DMS79 (cell line): ENCODE data around the gene DPYSL4.
"Not testable (repeated sequence)": the region's sequence is repeated elsewhere in the genome, so short reads cannot be mapped to it uniquely, and the experiment has no call there.

Experiments used
- DNase-seq: peaks from one replicate; lab custom pipeline; 2025; lab: John Stamatoyannopoulos, UW

DPYSL4 gene

DNA sequence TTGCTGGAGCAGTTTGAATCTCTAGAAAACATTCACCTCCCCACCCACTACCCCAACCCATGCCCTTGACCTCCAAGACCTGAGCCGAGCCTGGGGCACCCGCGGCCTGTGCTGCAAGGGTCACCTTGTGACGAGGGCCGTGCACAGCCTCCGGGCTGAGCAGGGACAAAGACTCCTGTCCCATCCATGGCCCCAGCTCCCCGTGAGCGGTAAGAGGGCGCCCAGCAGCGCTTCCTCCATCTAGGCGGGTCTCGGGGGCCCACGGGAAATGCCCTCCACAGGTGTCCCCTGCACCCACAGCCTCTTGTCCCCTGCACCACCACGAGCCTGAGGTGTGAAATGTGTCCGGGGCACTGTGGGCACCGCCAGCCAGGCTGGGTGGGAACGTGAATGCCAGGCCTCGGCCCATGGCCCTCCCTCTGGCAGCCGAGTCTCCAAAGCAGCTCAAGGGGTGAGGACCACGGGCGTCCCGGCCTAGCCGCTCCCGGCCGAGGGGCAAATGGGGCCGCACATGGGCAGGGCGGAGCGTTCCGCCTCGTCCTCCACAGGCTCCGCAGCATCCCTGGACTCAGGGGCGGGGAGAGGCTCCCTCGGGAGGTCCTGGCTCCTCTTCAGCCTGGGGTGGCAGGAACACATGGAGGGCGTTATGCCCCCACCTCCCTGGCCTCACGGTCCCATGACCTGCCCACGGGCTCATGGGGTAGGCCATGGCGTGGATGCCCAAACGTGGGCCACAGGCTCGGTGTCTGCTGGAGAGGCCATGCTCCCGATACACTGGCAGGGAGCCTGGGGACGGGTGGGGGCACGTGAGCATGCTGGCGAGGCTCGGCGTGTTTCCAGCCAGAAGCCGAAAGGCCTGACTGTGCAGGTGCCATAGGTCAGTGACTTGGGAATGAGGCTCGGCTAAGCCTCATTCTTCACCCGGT is 21.1 kb downstream of the DPYSL4 start:
- no peak for DNase-seq

DNA sequence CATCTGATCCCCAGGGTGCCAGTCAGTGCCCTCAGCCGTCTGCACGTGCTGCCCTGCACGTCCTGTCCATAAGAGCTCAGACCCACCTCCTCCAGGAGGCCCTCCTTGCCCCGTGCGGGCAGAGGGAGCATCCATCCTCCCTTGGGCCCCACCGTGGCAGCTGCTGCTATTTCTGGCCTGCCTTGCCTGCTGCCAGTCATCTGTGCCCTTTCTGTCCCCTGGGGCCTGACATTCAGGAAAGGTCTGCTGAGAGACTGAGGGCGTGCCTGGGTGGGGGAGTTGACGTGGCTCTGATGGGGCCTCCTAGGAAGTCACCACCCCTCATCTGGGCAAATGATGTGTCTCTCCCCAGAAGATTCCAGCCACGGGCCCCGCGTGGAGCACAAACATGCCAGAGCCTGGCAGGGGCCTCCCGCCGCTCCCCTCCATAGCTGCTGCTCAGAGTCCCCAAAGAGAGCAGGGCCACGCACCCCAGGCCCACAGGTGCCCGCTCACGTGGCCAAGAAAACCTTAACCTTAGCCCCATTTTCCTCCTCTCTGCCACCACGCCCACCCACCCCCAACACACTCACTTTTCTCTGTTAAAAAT is 21.8 kb downstream of the DPYSL4 start:
- DNase-seq, result no peak

DNA sequence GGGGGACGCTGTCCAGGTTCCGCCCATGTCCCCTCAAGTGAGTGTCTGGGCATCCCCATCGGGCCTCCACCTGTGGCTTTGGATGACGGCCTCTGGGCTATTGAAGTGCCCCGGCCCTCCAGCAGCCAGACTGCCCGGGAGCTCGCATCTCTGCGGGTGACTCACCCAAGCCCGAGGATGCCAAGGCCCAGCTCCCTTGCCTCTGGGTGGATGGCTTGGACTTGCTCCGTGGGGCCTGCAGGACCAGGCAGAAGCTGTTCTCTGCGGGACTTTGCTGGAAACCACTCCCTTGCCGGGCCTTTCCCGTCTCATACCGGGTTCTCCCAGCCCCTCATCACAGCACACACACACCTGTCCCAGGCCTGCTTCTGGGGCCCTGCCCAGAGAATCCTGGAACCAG is 22.4 kb downstream of the DPYSL4 start:
- no peak for DNase-seq

DNA sequence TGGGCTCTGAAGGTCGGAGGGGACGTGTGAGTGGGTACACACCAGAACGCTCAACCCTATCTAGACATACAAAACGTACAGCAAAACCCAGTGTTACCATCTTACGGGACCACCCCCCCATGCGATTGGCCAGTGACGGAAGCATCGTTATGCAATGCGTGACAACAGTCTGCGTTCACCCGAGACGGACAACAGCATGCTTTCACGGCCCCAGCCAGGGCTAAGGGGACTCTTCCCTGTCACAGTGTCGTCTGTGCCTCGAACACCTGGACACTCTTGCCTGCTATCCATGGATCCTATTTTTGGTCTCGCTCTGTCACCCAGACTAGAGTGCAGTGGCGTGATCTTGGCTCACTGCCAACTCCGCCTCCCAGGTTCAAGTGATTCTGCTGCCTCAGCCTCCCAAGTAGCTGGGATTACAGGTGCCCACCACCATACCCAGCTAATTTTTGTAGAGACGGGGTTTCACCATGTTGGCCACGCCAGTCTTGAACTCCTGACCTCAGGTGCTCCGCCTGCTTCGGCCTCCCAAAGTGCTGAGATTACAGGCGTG is 23.3 kb downstream of the DPYSL4 start:
- DNase-seq, result no peak

DNA sequence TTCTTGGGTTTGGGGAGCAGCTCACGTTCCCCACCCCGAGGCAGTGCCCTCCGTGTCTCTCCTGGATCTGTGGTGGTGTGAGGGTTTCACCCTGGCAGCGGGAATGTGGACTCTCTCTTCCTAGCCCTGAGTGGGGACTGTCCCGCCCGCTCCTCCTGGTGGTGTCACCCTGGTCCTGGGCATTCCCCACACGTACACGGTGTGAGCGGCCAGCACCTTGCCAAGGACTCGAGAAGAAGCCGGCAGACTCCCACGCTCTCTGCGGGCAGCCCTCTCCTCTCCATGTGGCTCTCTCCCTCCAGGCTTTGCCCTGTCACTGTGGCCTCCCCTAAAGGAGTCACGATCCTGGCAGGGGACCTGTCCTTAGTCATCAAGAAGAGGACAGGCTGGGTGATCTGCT is 24.0 kb downstream of the DPYSL4 start:
- no peak for DNase-seq

DNA sequence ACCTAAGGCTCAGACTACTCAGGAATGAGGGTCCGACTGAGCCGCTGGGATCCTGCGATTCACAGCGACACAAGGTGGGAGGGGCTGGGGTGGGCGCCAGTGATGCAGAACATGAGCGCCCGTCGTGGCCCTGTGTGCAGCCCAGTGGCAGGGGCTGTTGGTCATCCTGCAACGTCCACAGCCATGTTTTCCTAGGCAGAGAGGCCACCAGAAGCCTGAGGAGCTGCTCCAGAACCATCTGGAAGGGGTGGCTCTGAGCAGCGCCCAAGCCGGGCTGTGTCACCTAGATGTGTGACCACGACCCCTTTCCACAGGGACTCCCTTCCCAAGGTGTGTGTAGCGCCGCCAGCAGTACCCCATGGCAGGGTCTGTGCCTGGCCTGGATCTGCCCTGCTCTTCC is 24.5 kb downstream of the DPYSL4 start:
- DNase-seq, result no peak

DNA sequence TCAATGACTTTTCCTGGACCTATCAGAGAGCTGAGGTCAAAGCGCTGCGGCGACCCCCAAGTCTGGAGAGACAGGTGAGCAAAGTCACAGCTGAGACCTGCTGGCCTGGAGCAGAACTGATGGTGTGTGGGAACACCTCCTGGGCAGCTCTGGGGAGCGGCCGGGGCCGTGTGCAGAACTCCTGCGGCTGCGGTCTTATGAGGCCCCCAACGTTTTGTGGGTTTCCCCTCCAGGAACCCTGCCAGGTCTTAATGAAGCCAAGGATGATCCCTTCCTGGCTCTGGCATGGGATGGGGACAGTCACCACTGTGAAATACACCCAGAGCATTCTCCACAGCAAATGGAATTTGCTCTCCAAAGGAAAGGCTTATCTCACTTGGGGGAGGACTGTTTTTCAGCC is 26.1 kb downstream of the DPYSL4 start:
- no peak for DNase-seq

DNA sequence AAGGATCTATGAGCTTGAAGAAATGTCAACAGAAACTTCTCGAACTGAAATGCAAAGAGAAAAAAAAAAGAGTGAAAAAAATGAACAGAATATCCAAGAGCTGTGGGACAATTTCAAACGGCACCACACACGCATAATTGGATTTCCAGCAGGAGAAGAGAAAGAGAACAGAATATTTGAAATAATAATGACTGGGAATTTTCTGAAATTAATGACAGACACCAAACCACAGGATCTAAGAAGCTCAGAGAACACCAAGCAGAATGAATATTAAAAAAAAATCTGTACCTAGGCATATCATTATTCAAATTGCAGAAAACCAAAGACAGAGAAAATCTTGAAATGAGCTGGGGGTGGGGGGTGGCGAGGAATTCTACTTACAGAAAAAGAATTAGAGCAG is 27.2 kb downstream of the DPYSL4 start:
- DNase-seq, result no peak

DNA sequence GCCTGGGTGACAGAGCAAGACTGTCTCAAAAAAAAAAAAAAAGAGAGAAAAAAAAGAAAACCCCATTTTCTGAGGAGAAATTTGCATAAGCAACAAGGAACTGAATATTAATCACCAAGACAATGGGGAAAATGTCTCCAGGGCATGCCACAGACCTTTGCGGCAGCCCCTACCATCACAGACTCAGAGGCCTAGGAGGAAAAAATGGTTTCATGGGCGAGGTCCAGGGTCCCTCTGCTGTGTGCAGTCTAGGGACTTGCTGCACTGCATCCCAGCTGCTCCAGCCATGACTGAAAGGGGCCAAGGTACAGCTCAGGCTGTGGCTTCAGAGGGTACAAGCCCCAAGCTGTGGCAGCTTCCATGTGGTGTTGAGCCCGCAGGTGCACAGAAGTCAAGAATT is 29.7 kb downstream of the DPYSL4 start:
- DNase-seq, result not testable (repeated sequence)

DNA sequence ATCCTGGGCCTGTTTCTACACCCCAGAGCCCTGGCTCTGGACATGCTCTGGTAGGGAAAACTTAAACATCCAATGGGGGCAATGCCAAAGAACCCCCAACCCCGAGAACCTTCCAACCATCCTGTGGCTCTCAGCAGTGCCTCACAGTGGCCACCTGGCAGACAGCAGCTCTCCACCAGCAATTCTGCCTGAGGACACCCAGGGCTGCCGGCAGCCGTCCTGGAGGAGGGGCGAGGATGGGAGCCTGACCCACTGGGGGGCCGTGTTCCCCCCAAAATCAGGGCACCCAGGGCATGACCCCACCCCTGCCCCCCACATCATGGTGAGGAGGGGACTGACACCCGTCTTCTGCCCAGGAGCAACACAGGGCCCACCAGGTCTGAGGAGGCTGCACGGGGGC is 32.7 kb downstream of the DPYSL4 start:
- no peak for DNase-seq

DNA sequence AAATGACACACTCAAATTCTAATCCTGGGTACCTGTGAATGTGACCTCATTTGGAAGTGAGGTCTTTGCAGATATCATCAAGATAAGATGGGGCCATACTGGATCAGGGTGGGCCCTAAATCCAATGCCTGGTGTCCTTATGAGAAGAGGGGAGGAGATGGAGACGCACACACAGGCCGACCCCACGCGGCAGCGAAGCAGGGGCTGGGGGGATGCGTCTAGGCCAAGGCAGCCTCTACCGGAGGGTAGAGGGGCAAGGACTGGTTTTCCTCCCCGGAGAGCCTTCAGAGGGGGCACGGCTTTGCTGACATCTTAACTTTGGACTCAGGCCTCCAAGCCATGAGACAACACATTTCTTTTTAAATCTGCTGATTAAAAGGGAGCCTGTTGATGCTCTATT is 33.3 kb downstream of the DPYSL4 start:
- no peak for DNase-seq

DNA sequence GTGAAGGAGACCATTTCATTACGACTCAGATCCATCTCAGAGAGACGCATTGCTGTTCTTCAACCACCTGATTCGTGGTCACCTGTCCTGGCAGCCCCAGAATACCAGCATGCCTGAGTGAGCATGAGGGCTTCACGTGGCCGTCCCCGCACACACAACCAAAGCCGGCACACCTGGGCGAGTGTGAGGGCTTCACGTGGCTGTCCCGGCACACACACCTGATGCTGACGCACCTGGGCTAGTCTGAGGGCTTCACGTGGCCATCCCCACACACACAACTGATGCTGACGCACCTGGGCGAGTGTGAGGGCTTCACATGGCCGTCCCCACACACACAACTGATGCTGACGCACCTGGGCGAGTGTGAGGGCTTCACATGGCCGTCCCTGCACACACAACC is 34.2 kb downstream of the DPYSL4 start:
- DNase-seq, result not testable (repeated sequence)

DNA sequence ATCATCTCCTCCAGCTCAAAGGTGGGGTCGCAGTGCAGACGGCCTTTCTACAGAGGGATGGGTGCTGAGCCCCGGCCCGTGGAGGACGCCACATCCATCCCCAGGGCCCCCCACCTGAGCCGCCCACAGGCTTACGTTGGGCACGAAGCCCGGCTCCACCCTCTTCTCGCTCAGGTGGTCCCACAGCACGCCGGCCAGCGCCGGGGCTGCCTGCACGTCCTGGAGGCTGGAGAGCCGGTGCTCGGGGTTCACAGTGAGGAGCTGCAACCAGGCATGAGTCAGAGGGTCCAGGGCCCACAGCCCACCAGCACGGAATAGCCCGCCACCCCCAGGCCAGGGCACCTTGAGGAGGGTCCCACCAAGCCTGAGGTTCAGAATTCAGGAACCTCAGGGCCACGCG is 36.0 kb downstream of the DPYSL4 start:
- no peak for DNase-seq

DNA sequence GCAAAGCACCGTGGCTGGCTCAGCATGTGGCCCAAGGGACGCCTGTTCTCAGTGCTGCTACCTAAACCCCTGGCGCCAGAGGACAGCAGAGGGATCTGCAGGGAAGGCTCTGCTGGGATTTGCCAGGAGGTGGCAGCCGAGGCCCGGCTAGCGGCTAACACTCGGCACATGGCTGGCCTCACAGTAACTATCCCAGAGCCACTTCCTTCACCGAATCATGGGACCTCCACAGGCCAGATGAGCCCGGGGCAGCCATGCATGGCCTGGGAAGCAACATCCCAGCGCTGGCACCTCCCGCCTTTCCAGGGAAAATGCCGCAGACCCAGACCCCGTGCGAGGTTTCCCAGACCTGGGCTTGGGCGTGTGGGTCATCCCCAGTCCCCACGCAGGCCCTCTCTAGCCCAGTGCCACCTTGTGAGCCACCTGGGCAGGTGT is 36.4 kb downstream of the DPYSL4 start:
- DNase-seq, result no peak

DNA sequence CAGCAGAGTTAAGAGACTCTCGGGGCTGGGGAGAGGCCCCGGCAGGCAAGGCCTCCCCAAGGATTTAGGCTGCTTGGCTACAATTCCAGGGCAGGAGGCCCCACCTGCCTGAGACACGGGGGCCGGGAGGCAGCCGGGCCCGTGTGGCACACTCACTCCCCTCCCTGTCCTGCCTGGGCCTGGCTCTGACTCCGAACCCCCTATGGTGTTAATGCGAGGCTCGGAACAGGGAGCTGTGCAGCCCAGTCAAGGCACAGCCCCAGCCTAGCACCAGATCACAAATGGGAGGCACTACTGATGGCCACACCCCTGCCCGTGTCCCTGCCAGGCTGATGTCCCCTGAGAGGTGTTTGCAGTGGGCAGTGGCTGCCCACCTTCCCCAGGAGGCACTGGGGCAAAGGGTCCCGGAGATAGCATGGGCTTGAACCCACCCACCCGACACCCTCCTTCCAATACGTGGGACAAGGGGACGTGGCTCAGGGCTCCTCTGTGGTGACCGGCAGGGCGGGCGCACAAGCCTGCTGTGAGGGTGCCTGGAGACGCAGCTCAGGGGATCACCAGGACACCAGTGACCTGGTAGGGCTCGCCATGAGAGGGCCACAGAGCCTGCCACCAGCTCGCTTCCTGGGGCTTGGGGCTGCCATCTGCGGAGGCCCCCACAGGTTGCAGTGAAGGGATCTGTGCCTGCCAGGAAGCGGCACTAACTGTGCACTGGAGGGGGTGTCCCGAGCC is 37.0 kb downstream of the DPYSL4 start:
- no peak for DNase-seq

DNA sequence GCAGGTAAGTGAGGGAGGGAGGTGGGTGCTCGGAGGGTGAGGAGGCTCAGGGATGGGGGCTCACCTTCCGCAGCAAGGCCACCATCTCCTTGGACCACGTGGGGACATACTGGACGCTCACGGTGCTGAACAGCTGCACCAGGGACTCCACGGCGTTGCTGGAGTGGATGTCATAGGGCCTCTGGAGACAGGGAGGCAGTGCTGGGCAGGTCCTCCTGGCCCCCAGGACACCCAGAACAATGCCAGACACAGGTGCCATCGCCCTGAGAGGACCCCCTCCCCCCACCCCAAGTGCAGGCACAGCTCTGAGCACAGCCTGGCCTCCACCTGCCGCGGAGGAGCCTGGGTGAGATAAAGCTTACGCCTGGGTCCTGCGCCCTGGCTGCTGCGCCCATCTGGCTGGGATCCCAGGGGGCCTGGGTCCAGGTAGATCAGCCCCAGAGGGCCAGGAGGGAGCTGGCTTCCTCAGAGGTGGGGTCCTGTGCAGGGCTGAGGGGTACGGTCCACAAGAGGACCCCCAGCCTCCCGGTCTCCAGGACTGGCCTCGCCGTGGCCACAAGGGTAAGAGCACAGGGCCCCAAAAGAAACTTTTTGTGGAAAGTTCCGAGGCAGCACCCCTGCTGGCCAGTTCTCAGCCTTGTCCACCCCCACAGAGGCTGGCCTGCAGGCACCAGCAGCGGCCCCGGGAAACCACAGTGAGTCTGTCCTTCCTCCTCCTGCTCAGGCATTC is 37.8 kb downstream of the DPYSL4 start:
- no peak for DNase-seq

DNA sequence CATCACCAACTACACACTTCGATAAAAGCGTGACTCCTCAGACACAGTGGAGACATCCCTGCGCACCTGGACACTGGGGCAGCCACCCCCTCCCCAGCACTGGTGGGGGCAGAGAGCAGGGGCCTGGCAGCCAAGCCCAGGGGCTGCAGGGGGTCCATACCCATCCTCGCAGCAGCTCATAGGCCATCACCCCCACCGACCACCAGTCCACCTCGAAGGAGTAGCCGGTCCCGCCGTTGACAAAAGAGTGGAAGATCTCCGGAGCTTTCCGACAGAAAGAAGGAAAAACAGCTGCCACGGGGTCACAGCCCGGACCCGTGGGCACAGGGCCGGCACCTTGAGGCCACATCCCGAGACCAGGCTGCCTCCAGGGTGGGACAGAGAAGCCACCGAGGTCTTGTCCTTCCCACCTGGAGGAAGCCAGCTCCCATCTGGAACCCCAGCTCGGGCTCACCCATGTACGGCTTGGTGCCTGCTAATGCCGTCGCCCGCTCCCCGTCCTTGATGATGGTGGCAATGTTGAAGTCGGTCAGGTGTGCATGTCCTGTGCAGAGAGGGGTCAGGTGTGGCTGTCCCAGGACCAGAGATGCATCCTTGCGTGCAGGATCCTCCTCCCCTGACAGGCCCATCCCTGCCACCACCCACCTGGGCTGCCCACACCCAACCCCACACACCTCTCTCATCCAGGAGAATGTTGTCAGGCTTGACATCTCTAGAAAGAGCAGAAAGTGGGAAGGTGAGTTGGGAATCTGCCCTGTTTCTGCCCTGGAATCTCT is 38.5 kb downstream of the DPYSL4 start:
- no peak for DNase-seq

DNA sequence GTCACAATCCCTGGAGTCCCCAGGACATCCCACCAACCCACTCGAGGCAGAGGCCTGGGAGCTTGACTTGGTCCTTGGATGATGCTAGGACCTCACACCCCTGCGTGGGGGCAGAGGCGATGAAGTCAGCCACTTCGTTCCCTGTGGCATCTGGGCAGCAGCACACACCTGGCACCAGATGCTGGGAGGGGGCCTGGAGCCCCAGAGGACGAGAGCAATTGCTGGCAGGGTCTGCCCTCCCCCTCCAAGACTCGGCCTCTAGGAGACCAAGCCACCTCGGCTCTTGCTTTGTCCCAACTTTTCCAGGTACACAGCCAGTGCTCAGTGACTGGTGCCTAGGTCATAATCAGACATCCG is 39.1 kb downstream of the DPYSL4 start:
- DNase-seq, result no peak

DNA sequence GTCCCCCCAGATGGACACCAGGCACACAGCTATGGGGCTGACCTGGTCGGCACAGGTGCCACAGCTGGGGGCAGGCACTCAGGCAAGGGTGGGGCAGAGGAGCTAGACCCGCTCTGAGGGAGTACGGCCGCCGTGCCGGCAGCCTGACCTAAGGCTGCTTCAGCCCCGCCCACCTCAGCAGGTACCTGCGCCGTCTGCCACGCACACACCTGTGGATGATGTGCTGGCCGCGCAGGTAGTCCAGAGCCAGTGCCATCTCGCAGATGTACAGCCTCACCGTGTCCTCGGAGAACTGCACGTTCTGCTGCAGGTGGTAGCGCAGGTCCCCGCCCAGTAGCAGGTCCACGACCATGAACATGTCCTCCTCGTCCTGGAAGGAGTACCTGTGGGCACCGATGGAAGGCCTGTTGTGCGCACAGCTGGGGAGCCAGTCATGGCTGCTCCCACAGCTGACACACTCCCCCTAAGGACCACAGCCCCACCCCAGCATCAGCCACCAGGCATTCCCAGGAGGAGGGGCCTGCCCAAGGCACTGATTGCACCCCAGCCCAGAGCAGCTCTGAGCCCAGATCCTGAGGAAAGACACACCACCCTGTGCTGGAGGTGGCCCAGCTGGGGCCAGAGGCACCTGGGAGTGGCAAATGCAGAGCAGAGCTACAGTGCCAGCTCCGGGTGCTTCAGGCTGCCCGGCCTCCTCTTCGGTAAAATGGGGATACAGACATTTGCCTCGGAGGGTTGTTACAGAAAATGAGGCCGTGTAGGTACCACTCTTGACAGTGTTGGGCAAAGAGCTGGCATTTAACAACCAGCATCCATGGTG is 40.0 kb downstream of the DPYSL4 start:
- DNase-seq, result no peak

DNA sequence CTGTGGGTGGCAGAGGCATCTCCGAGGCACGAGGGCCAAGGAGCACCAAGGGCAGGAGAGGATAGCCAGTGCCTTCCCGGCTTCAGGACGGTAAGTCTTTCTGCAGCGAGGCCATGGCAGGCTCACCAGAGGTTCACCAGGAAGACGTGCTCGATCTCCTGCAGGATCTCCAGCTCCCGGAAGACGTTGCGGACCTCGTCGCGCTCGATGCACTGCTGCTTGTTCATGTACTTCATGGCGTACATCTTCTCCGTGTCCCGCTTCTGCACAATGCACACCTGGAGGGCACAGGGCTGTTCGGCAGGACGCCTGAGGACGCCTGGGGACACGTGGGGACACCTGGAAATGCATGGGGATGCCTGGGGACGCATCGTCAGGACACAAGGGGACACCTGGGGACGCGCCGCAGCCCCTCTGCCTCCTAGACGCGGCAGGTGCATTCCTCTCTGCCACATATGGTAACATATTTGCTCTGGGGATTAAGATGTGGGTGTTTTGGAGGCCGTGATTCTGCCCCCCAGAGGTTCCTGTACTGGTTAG is 41.2 kb downstream of the DPYSL4 start:
- DNase-seq, result no peak
